PC-3 (cell line): ENCODE results near the gene FANK1.

Experiments used
- EZH2 ChIP-seq: fragments of 300-600 bp; sonication (generic); IDR thresholded peaks from one replicate; pipeline ENCODE4 v1.6.1; 2017; ENCODE audit warnings: antibody characterized with exemption, mild to moderate bottlenecking, low read length; ENCODE audit not compliant: unreplicated experiment
- EZH2phosphoT487 ChIP-seq: fragments of 300-600 bp; sonication (generic); IDR thresholded peaks from 2 replicates; pipeline ENCODE4 v1.6.1; 2018; ENCODE audit warnings: mild to moderate bottlenecking, antibody characterized with exemption, low read length, borderline replicate concordance
- TF ChIP-seq, protein P1 (sequence below): fragments of 300-600 bp; sonication (generic); conservative IDR thresholded peaks from 2 replicates; pipeline ENCODE4 v1.5.1; 2017; ENCODE audit warnings: antibody characterized with exemption, low read depth, mild to moderate bottlenecking, low read length

DNA sequence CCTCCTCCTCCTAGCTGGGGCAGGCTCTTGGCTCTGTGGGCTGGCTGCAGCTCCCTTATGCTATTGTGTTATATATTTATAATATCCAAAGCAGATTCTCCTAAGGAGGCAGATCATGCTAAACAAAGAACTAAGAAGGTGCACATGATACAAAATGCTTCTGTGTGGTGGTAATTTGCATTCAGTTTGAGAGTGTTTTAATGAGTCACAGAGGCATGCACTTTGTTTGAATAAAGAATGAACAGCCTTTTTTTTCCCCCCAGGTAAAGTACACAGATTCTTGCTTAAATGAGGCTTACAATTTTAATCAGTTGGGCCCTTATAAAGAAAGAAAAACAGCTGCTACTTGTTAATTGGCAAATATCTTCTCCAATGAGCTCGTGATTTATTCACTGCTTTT is 95.0 kb downstream of the FANK1 start:
- no peak for TF ChIP-seq EZH2phosphoT487
- no peak for TF ChIP-seq EZH2
- TF ChIP-seq, protein P1, sequence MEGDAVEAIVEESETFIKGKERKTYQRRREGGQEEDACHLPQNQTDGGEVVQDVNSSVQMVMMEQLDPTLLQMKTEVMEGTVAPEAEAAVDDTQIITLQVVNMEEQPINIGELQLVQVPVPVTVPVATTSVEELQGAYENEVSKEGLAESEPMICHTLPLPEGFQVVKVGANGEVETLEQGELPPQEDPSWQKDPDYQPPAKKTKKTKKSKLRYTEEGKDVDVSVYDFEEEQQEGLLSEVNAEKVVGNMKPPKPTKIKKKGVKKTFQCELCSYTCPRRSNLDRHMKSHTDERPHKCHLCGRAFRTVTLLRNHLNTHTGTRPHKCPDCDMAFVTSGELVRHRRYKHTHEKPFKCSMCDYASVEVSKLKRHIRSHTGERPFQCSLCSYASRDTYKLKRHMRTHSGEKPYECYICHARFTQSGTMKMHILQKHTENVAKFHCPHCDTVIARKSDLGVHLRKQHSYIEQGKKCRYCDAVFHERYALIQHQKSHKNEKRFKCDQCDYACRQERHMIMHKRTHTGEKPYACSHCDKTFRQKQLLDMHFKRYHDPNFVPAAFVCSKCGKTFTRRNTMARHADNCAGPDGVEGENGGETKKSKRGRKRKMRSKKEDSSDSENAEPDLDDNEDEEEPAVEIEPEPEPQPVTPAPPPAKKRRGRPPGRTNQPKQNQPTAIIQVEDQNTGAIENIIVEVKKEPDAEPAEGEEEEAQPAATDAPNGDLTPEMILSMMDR, result no peak
